Suprapubic skin (tissue), 4 donors: Measurements from ENCODE around the gene PTPRN2.

Experiments
- EP300 ChIP-seq: sonication (generic); formaldehyde crosslinking; IDR thresholded peaks from one replicate; pipeline ENCODE4 v1.6.1; 2017; ENCODE audit warnings: antibody characterized with exemption
- POLR2A ChIP-seq, 2 donors: fragments of 450-650 bp; IDR thresholded peaks; one replicate each; pipeline ENCODE4 v1.6.1; 2017; ENCODE audit warnings: antibody characterized with exemption in 2 of 2, mild to moderate bottlenecking in 2 of 2, moderate library complexity in 2 of 2
- POLR2AphosphoS5 ChIP-seq, 3 donors: sonication (generic); formaldehyde crosslinking; IDR thresholded peaks; one replicate each; pipeline ENCODE4 v1.6.1; 2017; ENCODE audit warnings: antibody characterized with exemption in 3 of 3
- TF ChIP-seq, protein P1 (sequence below), 2 donors: fragments of 200-600 bp in 1 of 2; fragments of 450-650 bp in 1 of 2; sonication (generic) in 1 of 2; IDR thresholded peaks; one replicate each; pipeline ENCODE4 v1.5.1; 2016 to 2019; ENCODE audit warnings: antibody characterized with exemption in 2 of 2, mild to moderate bottlenecking in 1 of 2, moderate library complexity in 1 of 2

DNA sequence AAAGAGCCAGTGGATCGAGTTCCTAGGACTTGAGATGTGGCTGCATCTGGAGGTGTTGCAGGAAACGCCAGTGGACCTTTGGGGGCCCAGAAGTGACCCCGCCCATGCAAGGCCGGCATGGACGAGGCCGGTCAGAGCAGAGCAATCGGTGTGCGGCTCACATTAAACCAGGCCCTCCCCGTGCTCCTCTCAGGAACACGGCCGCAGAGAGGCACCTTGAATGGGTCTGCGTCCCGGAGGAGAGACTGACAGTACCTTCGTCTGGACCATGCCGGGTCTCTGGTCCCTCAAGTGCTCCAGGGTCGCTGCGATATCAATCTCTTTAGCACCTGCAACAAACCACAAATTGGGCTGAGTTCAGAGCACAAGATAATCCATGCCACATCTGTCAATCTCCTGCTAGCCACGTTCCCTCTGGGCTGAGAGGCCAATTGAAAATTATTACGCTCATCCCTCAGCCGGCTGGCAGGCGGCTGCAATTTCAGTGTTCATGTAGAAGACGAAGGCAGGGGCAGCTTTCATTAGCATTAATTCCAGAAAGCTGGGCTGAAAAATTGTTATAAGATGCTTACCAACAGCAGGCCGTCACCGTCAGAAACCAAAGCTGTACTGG, 1038.8 kb downstream of the PTPRN2 start:
- TF ChIP-seq, protein P1, sequence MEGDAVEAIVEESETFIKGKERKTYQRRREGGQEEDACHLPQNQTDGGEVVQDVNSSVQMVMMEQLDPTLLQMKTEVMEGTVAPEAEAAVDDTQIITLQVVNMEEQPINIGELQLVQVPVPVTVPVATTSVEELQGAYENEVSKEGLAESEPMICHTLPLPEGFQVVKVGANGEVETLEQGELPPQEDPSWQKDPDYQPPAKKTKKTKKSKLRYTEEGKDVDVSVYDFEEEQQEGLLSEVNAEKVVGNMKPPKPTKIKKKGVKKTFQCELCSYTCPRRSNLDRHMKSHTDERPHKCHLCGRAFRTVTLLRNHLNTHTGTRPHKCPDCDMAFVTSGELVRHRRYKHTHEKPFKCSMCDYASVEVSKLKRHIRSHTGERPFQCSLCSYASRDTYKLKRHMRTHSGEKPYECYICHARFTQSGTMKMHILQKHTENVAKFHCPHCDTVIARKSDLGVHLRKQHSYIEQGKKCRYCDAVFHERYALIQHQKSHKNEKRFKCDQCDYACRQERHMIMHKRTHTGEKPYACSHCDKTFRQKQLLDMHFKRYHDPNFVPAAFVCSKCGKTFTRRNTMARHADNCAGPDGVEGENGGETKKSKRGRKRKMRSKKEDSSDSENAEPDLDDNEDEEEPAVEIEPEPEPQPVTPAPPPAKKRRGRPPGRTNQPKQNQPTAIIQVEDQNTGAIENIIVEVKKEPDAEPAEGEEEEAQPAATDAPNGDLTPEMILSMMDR (IDR thresholded peaks at IDR 0.05) = no peak
- no peak for TF ChIP-seq POLR2A (IDR thresholded peaks at IDR 0.05)
- no peak for TF ChIP-seq POLR2AphosphoS5 (IDR thresholded peaks at IDR 0.05)
- TF ChIP-seq EP300 = no peak
